ACC112 (cell line): ENCODE data around the gene KCNMA1.

ENCODE experiments used
- H2AFZ ChIP-seq: fragments of 200-600 bp; sonication (generic); one replicate; pipeline ENCODE4 v1.6.0; 2017; ENCODE audit warnings: antibody characterized with exemption, low read length; ENCODE audit not compliant: unreplicated experiment
- H3K27ac ChIP-seq: fragments of 200-600 bp; sonication (generic); 2 replicates; pipeline ENCODE4 v1.5.1; 2014; ENCODE audit warnings: low read depth, mild to moderate bottlenecking, antibody characterized with exemption, low read length, moderate library complexity
- H3K27me3 ChIP-seq: fragments of 200-600 bp; sonication (generic); 2 replicates; pipeline ENCODE4 v1.6.1; 2014; ENCODE audit warnings: mild to moderate bottlenecking, antibody characterized with exemption, low read length, moderate library complexity, mixed read lengths; ENCODE audit not compliant: insufficient read depth
- H3K36me3 ChIP-seq: fragments of 200-600 bp; sonication (generic); 2 replicates; pipeline ENCODE4 v1.6.1; 2016; ENCODE audit warnings: mild to moderate bottlenecking, antibody characterized with exemption, low read length, moderate library complexity, mixed read lengths; ENCODE audit not compliant: insufficient read depth
- H3K4me1 ChIP-seq: fragments of 200-600 bp; sonication (generic); one replicate; pipeline ENCODE4 v1.6.1; 2016; ENCODE audit warnings: low read length, mixed read lengths; ENCODE audit not compliant: insufficient read depth, unreplicated experiment, control insufficient read depth
- H3K4me3 ChIP-seq: fragments of 200-600 bp; sonication (generic); 2 replicates; pipeline ENCODE4 v1.5.1; 2014; ENCODE audit warnings: mild to moderate bottlenecking, low read depth, low read length
- H3K79me2 ChIP-seq: fragments of 200-600 bp; sonication (generic); one replicate; pipeline ENCODE4 v1.6.0; 2016; ENCODE audit warnings: low read length; ENCODE audit not compliant: control insufficient read depth, unreplicated experiment, insufficient read depth

Gene KCNMA1

GRCh38 chr10:76935941-76936613, 701.5 kb downstream of the KCNMA1 start:
- H2AFZ ChIP-seq = no peak overlapping the region
- no peak overlapping the region for H3K4me3 ChIP-seq
- no peaks in the 10 kb centered on the region for H3K27me3 ChIP-seq
- H3K4me1 ChIP-seq = no peaks in the 10 kb centered on the region
- no peak overlapping the region for H3K27ac ChIP-seq
- no peaks in the 10 kb centered on the region for H3K79me2 ChIP-seq
- no peaks in the 10 kb centered on the region for H3K36me3 ChIP-seq

GRCh38 chr10:76928565-76928964, 709.0 kb downstream of the KCNMA1 start:
- Histone ChIP-seq H3K4me3 (no peak overlapping the region), H3K27ac (no peak overlapping the region), H2AFZ (no peak overlapping the region), H3K4me1 (no peaks in the 10 kb centered on the region), H3K27me3 (no peaks in the 10 kb centered on the region), H3K36me3 (no peaks in the 10 kb centered on the region), H3K79me2 (no peaks in the 10 kb centered on the region)

GRCh38 chr10:76925636-76926405, 711.8 kb downstream of the KCNMA1 start:
- no peaks in the 10 kb centered on the region for H3K36me3 ChIP-seq
- H3K4me3 ChIP-seq = no peak overlapping the region
- no peaks in the 10 kb centered on the region for H3K79me2 ChIP-seq
- no peak overlapping the region for H2AFZ ChIP-seq
- no peaks in the 10 kb centered on the region for H3K27me3 ChIP-seq
- no peaks in the 10 kb centered on the region for H3K4me1 ChIP-seq
- no peak overlapping the region for H3K27ac ChIP-seq

GRCh38 chr10:76922666-76923065, 714.9 kb downstream of the KCNMA1 start:
- Histone ChIP-seq H2AFZ (no peak overlapping the region), H3K4me1 (no peaks in the 10 kb centered on the region), H3K79me2 (no peaks in the 10 kb centered on the region), H3K4me3 (no peak overlapping the region), H3K27ac (no peak overlapping the region), H3K36me3 (no peaks in the 10 kb centered on the region), H3K27me3 (no peaks in the 10 kb centered on the region)

- no peak overlapping the region for H3K4me3 ChIP-seq
- H3K79me2 ChIP-seq = no peaks in the 10 kb centered on the region
- H3K27ac ChIP-seq = no peak overlapping the region
- H3K27me3 ChIP-seq = no peaks in the 10 kb centered on the region
- no peaks in the 10 kb centered on the region for H3K36me3 ChIP-seq
- peaks cover 2% of the 10 kb centered on the region for H3K4me1 ChIP-seq
- no peak overlapping the region for H2AFZ ChIP-seq
Observed at GRCh38 chr10:76921383-76922010, 716.1 kb downstream of the KCNMA1 start.

- H2AFZ ChIP-seq = no peak overlapping the region
- H3K27ac ChIP-seq = no peak overlapping the region
- no peak overlapping the region for H3K4me3 ChIP-seq
- no peaks in the 10 kb centered on the region for H3K36me3 ChIP-seq
- H3K79me2 ChIP-seq = no peaks in the 10 kb centered on the region
- H3K27me3 ChIP-seq = no peaks in the 10 kb centered on the region
- peaks cover 5% of the 10 kb centered on the region for H3K4me1 ChIP-seq
Observed at GRCh38 chr10:76920581-76920980, 717.0 kb downstream of the KCNMA1 start.

- Histone ChIP-seq H3K79me2 (no peaks in the 10 kb centered on the region), H3K36me3 (no peaks in the 10 kb centered on the region), H2AFZ (no peak overlapping the region), H3K4me3 (no peak overlapping the region), H3K4me1 (peaks cover 5% of the 10 kb centered on the region), H3K27ac (no peak overlapping the region), H3K27me3 (no peaks in the 10 kb centered on the region)
Observed at GRCh38 chr10:76918106-76918505, 719.5 kb downstream of the KCNMA1 start.

- Histone ChIP-seq H3K79me2 (no peaks in the 10 kb centered on the region), H3K4me1 (peaks cover 5% of the 10 kb centered on the region), H3K36me3 (no peaks in the 10 kb centered on the region), H3K27ac (no peak overlapping the region), H3K4me3 (no peak overlapping the region), H3K27me3 (no peaks in the 10 kb centered on the region), H2AFZ (no peak overlapping the region)
Observed at GRCh38 chr10:76917071-76917470, 720.5 kb downstream of the KCNMA1 start.

- Histone ChIP-seq H3K4me1 (peaks cover 5% of the 10 kb centered on the region), H3K27ac (no peak overlapping the region), H3K27me3 (no peaks in the 10 kb centered on the region), H3K4me3 (no peak overlapping the region), H3K79me2 (no peaks in the 10 kb centered on the region), H2AFZ (no peak overlapping the region), H3K36me3 (no peaks in the 10 kb centered on the region)
Observed at GRCh38 chr10:76916536-76916935, 721.1 kb downstream of the KCNMA1 start.

GRCh38 chr10:76915316-76915715, 722.3 kb downstream of the KCNMA1 start:
- no peaks in the 10 kb centered on the region for H3K27me3 ChIP-seq
- no peak overlapping the region for H3K4me3 ChIP-seq
- H3K36me3 ChIP-seq = no peaks in the 10 kb centered on the region
- H2AFZ ChIP-seq = no peak overlapping the region
- H3K79me2 ChIP-seq = no peaks in the 10 kb centered on the region
- no peak overlapping the region for H3K27ac ChIP-seq
- H3K4me1 ChIP-seq = peaks cover 5% of the 10 kb centered on the region
